Measurements from ENCODE around the gene SLC24A3.

GRCh38 chr20:19451923-19452295, 239.5 kb downstream of the SLC24A3 start:
- TF ChIP-seq CTCF (conservative IDR thresholded peaks at IDR 0.05; ENCODE audit: low read depth, low read length) (no peak), EZH2 (IDR thresholded peaks at IDR 0.05; ENCODE audit: borderline replicate concordance, low read depth, low read length, poor library complexity, severe bottlenecking) (no peak)
